ENCODE measurements around the gene LRMDA. TPM values are rescaled to one million over a fixed set of nuclear protein-coding genes. Genes with fewer than 3 reads are reported as not detected.

The LRMDA gene
- total and polyA plus RNA-seq, 12 donors, result 30.7 to 132 (median 78.1) TPM

DNA sequence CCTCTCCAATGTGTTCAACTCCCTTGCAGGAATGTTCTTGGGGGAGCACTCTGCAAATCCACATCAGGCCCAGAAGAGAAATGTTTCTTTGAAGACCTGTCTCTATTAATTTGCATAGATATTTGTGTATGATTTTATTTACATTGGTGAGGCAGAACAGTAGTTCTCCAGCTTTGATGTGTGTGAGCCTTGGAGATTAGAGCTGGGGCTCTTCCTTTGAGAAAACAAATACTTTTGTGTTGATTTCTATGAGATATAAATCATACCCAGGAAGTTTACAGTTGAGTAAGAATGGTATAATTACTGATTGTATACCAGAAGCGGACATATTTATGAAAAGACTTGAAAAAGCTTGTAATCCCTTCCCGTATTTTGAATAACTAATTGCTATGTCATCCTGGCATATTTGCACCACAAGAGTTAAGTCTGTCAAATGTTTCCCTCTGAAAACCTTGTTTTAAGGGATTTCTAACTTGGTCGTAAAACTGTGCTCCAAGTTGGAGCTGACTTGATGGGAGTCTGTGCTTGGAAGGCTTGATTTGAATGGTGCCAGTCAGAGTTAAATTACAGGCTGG, 468.5 kb downstream of the LRMDA start:
- TF ChIP-seq CTCF (IDR thresholded peaks at IDR 0.05) (no peak), POLR2A (IDR thresholded peaks at IDR 0.05) (no peak)
- WGBS, 4 donors, result 88 to 97% (median 90%) methylated on average over 3 of the region's 3 CpGs
- H3K27me3 ChIP-seq, result no peaks in the 10 kb centered on the region
- no peak overlapping the region for H3K27ac ChIP-seq
- no peaks in the 10 kb centered on the region for H3K9me3 ChIP-seq (replicated peaks in 1 of 3)
- H3K4me1 ChIP-seq (replicated peaks in 1 of 2), result no peaks in the 10 kb centered on the region
- no peak overlapping the region for H3K4me3 ChIP-seq
- intact Hi-C loops (cut with DNase I), result no loop called here
- no peaks in the 10 kb centered on the region for H3K36me3 ChIP-seq (replicated peaks in 1 of 2)
- no peak for DNase-seq

- H3K36me3 ChIP-seq (replicated peaks in 1 of 2), result no peaks in the 10 kb centered on the region
- no peak for TF ChIP-seq POLR2A (IDR thresholded peaks at IDR 0.05)
- TF ChIP-seq CTCF (IDR thresholded peaks at IDR 0.05), result no peak
- H3K4me3 ChIP-seq, result no peak overlapping the region
- no peaks in the 10 kb centered on the region for H3K9me3 ChIP-seq (replicated peaks in 1 of 3)
- no peak for DNase-seq
- no peak overlapping the region for H3K27ac ChIP-seq
- intact Hi-C loops (cut with DNase I), result no loop called here
- H3K27me3 ChIP-seq, result no peaks in the 10 kb centered on the region
- WGBS, 4 donors, result 93 to 100% (median 96%) methylated on average over 5 of the region's 5 CpGs
- no peaks in the 10 kb centered on the region for H3K4me1 ChIP-seq (replicated peaks in 1 of 2)
Measured at GRCh38 chr10:75902816-75903215, 471.4 kb downstream of the LRMDA start.

GRCh38 chr10:75904499-75905283, 473.3 kb downstream of the LRMDA start:
- Histone ChIP-seq H3K36me3 (replicated peaks in 1 of 2) (no peaks in the 10 kb centered on the region), H3K4me3 (no peak overlapping the region), H3K27me3 (no peaks in the 10 kb centered on the region), H3K27ac (no peak overlapping the region), H3K4me1 (replicated peaks in 1 of 2) (no peaks in the 10 kb centered on the region), H3K9me3 (replicated peaks in 1 of 3) (no peaks in the 10 kb centered on the region)
- 69 to 82% (median 73%) methylated on average over 15 of the region's 15 CpGs for WGBS, 4 donors
- no peak for DNase-seq
- TF ChIP-seq CTCF (IDR thresholded peaks at IDR 0.05) (no peak), POLR2A (IDR thresholded peaks at IDR 0.05) (no peak)
- intact Hi-C loops (cut with DNase I), result no loop called here

DNA sequence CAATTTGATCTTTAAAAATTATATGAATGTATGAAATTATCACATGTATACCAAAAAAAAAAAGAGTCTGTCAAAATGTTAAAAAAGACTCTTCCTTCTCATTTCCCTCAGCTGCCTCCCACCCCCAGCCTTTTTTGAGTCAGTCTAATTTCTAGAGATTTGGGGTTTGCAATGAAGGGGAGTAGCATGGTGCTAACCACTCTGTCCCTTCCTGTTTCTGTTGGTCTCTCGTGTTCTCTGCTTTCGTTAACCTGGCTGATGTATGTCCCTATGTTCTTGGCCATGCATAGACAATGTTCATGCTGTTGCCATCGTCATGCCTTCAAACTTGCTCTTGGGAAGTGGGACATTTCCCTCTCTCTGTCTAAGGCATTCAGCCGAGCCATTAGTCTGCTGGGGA, 474.1 kb downstream of the LRMDA start:
- Histone ChIP-seq H3K4me1 (replicated peaks in 1 of 2) (no peaks in the 10 kb centered on the region), H3K27ac (no peak overlapping the region), H3K4me3 (no peak overlapping the region), H3K27me3 (no peaks in the 10 kb centered on the region), H3K36me3 (replicated peaks in 1 of 2) (no peaks in the 10 kb centered on the region), H3K9me3 (replicated peaks in 1 of 3) (no peaks in the 10 kb centered on the region)
- WGBS, 4 donors, result 91 to 99% (median 95%) methylated on average over 4 of the region's 4 CpGs
- DNase-seq, result no peak
- TF ChIP-seq CTCF (IDR thresholded peaks at IDR 0.05) (no peak), POLR2A (IDR thresholded peaks at IDR 0.05) (no peak)
- intact Hi-C loops (cut with DNase I), result no loop called here

Data from adrenal gland (tissue), 12 donors.